Upper lobe of left lung (tissue), 6 donors: ENCODE data around the gene TES. TPM values are rescaled to one million over a fixed set of nuclear protein-coding genes. Genes with fewer than 3 reads are reported as not detected.

Source experiments
- ATAC-seq, 2 donors: fragments of 200-7000 bp; cut with Tn5 transposase; one replicate each; pipeline ENCODE4 v1.9.1; 2022; ENCODE audit warnings: mild to moderate bottlenecking in 2 of 2, moderate library complexity in 2 of 2; ENCODE audit not compliant: low FRiP score in 2 of 2
- DNase-seq, 2 donors: peaks; one replicate each; pipeline ENCODE4 v3.0.0-alpha.2; 2019 to 2020
- H3K27ac ChIP-seq, 4 donors: fragments of 200-600 bp; sonication (generic); one replicate each; pipeline ENCODE4 v1.5.1; 2016 to 2019
- H3K27me3 ChIP-seq, 4 donors: fragments of 200-600 bp; sonication (generic); one replicate each; pipeline ENCODE4 v1.5.1; 2017 to 2019
- H3K36me3 ChIP-seq, 4 donors: fragments of 200-600 bp; sonication (generic); one replicate each; pipeline ENCODE4 v1.5.1; 2016 to 2019
- H3K4me1 ChIP-seq, 4 donors: fragments of 200-600 bp; sonication (generic); one replicate each; pipeline ENCODE4 v1.5.1; 2018 to 2019
- H3K4me3 ChIP-seq, 4 donors: fragments of 200-600 bp; sonication (generic); one replicate each; pipeline ENCODE4 v1.5.1; 2017 to 2019; ENCODE audit warnings: mild to moderate bottlenecking in 2 of 4, moderate library complexity in 1 of 4
- H3K9me3 ChIP-seq, 4 donors: fragments of 200-600 bp; sonication (generic); one replicate each; pipeline ENCODE4 v1.5.1; 2018 to 2019
- EP300 ChIP-seq, 4 donors: sonication (generic); formaldehyde crosslinking; IDR thresholded peaks; one replicate each; pipeline ENCODE4 v1.5.1; 2017; ENCODE audit warnings: antibody characterized with exemption in 4 of 4, control low read depth in 2 of 4
- POLR2A ChIP-seq, 4 donors: fragments of 450-650 bp; IDR thresholded peaks; one replicate each; pipeline ENCODE4 v1.5.1; 2016 to 2017; ENCODE audit warnings: antibody characterized with exemption in 4 of 4, mild to moderate bottlenecking in 2 of 4
- POLR2AphosphoS5 ChIP-seq, 2 donors: sonication (generic); formaldehyde crosslinking; IDR thresholded peaks; one replicate each; pipeline ENCODE4 v1.5.1; 2017; ENCODE audit warnings: antibody characterized with exemption in 2 of 2
- WGBS, 2 donors: methylation state at CpG; one replicate each; pipeline ENCODE4 v1.1.5; 2017 to 2018; 5-methylcytosine and 5-hydroxymethylcytosine counted together
- total RNA-seq, 6 donors: library from RNA; depleted of rRNA in 4 of 6; stranded (reverse); fragments of >200 nt in 4 of 6; gene quantifications; one replicate each; pipeline versions ENCODE4 v1.1.0 to v1.2.1, GENCODE V29; 2016 to 2021
- TF ChIP-seq, protein P1 (sequence below), 6 experiments: fragments of 450-650 bp in 4 of 6; fragments of 200-600 bp in 2 of 6; sonication (generic) in 2 of 6; IDR thresholded peaks; one replicate each; pipeline ENCODE4 v1.5.1; 2016 to 2019; ENCODE audit warnings: antibody characterized with exemption in 6 of 6
- donor health status: DM: no; HTN: no; CAD: no; lungs with moderate emphysema.
- donor health status: DM: no; HTN: yes; CAD: no; lungs with severe emphysema.

Gene TES
- total RNA-seq, 6 donors from 2014 or later, result 58.0 to 159 (median 87.1) TPM

DNA sequence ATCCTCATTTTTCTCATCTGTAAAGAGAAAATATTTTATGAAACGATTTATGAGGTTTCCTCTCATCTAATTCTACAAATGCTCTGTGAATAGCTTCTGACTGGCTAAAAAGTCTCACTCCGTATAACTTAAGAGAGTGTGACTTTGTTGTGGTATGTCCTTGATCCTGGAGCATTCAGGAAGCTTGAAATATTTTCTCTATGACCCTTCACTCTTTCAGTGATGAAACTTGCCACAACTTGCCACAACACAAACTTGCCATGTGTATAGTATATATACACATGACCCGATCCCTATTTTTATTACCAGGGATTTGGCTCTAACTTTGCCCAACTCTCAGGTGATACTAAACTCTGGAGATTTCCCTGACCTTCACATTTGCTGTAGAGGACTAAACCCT, 74.1 kb downstream of the TES start:
- Histone ChIP-seq H3K36me3 (no peaks in the 10 kb centered on the region), H3K27me3 (no peaks in the 10 kb centered on the region), H3K4me3 (no peak overlapping the region), H3K9me3 (no peaks in the 10 kb centered on the region), H3K27ac (peak overlapping the region; percentile 15 to 67 (median 40)), H3K4me1 (peaks cover 0 to 6% (median 0%) of the 10 kb centered on the region in 4 donors)
- no peak for DNase-seq
- ATAC-seq, result peak in 1 of 2 donors; percentile 62
- TF ChIP-seq, protein P1, sequence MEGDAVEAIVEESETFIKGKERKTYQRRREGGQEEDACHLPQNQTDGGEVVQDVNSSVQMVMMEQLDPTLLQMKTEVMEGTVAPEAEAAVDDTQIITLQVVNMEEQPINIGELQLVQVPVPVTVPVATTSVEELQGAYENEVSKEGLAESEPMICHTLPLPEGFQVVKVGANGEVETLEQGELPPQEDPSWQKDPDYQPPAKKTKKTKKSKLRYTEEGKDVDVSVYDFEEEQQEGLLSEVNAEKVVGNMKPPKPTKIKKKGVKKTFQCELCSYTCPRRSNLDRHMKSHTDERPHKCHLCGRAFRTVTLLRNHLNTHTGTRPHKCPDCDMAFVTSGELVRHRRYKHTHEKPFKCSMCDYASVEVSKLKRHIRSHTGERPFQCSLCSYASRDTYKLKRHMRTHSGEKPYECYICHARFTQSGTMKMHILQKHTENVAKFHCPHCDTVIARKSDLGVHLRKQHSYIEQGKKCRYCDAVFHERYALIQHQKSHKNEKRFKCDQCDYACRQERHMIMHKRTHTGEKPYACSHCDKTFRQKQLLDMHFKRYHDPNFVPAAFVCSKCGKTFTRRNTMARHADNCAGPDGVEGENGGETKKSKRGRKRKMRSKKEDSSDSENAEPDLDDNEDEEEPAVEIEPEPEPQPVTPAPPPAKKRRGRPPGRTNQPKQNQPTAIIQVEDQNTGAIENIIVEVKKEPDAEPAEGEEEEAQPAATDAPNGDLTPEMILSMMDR (IDR thresholded peaks at IDR 0.05), result no peak
- no peak for TF ChIP-seq POLR2AphosphoS5 (IDR thresholded peaks at IDR 0.05)
- TF ChIP-seq POLR2A (IDR thresholded peaks at IDR 0.05), result no peak
- TF ChIP-seq EP300 (IDR thresholded peaks at IDR 0.05), result no peak
- 61 to 76% methylated on average over 3 of the region's 3 CpGs for WGBS, 2 donors

DNA sequence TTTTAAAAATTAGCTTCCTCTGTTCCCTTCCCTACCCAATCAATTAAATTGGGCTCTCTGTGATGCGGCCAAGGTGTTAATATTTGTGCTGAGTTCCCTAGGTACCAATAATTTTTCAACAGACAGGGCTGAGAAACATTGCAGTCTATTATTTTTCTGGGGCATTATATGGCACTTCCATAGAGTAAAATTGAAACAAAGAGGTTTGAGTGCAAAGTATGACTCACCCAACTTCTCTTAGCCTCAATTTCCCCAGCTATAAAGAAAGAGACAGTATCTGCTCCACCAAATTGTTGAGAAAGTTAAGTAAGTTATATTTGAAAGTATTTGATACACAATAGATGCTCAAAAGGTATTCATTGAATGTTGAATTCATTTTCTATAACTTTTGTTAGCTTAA, 74.9 kb downstream of the TES start:
- Histone ChIP-seq H3K27me3 (no peaks in the 10 kb centered on the region), H3K27ac (no peak overlapping the region), H3K4me3 (no peak overlapping the region), H3K4me1 (peaks cover 0 to 6% (median 0%) of the 10 kb centered on the region in 4 donors), H3K9me3 (no peaks in the 10 kb centered on the region), H3K36me3 (no peaks in the 10 kb centered on the region)
- TF ChIP-seq POLR2AphosphoS5 (IDR thresholded peaks at IDR 0.05), result no peak
- TF ChIP-seq POLR2A (IDR thresholded peaks at IDR 0.05), result no peak
- TF ChIP-seq EP300 (IDR thresholded peaks at IDR 0.05), result no peak
- TF ChIP-seq, protein P1 (IDR thresholded peaks at IDR 0.05), result no peak
- ATAC-seq, result no peak
- WGBS, 2 donors, result 93 to 96% methylated on average over 1 of the region's 1 CpG
- no peak for DNase-seq

DNA sequence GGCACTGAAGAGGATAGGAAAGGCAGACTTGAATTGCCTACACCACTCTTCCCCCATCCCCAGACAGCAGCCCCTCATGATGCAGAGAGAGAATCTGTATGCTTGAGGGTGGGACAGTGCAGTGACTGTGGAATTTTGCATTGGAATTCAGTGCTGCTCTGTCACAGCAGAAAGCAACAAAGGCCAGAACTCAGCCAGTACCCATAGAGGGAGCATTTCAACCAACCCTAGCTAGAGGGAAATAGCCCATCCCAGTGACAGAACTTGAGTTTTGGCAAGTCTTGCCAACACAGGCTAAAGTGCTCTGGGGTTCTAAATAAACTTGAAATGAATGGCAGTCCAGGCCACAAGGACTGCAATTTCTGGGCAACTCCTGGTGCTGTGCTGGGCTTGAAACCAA, 80.4 kb downstream of the TES start:
- no peaks in the 10 kb centered on the region for H3K36me3 ChIP-seq
- no peak overlapping the region for H3K4me3 ChIP-seq
- TF ChIP-seq, protein P1 (IDR thresholded peaks at IDR 0.05), result no peak
- peaks cover 0 to 3% (median 1%) of the 10 kb centered on the region in 4 donors for H3K9me3 ChIP-seq
- no peak for DNase-seq
- no peak overlapping the region for H3K27ac ChIP-seq
- peaks cover 0 to 6% (median 0%) of the 10 kb centered on the region in 4 donors for H3K4me1 ChIP-seq
- no peak for ATAC-seq
- no peaks in the 10 kb centered on the region for H3K27me3 ChIP-seq

DNA sequence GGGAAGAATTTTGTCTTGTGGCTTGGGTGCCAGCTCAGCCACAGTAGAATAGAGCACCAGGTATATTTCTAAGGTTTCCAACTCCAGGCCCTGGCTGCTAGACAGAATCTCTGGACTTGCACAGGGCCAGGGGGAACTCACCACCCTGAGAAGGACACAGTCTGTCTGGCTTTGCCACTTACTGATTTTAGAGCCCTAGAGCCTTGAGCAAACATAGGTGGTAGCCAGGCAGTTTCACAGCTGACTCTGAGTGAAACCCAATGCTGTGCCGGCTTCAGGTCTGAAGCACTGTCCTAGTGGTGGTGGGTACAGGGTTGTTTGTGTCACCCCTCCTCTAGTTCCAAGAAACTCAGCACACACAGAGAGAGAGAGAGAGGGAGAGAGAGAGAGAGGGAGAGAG, 81.6 kb downstream of the TES start:
- Histone ChIP-seq H3K36me3 (no peaks in the 10 kb centered on the region), H3K9me3 (peaks cover 0 to 3% (median 1%) of the 10 kb centered on the region in 4 donors), H3K27ac (peak overlapping the region in 1 of 4 donors; percentile 23), H3K4me1 (peaks cover 0 to 6% (median 0%) of the 10 kb centered on the region in 4 donors), H3K27me3 (no peaks in the 10 kb centered on the region), H3K4me3 (no peak overlapping the region)
- 44 to 70% methylated on average over 1 of the region's 1 CpG for WGBS, 2 donors
- TF ChIP-seq POLR2A (IDR thresholded peaks at IDR 0.05), result no peak
- TF ChIP-seq, protein P1 (IDR thresholded peaks at IDR 0.05), result no peak
- no peak for TF ChIP-seq EP300 (IDR thresholded peaks at IDR 0.05)
- TF ChIP-seq POLR2AphosphoS5 (IDR thresholded peaks at IDR 0.05), result no peak
- DNase-seq, result peak in 1 of 2 donors; percentile 27
- peak in 1 of 2 donors; percentile 59 for ATAC-seq

DNA sequence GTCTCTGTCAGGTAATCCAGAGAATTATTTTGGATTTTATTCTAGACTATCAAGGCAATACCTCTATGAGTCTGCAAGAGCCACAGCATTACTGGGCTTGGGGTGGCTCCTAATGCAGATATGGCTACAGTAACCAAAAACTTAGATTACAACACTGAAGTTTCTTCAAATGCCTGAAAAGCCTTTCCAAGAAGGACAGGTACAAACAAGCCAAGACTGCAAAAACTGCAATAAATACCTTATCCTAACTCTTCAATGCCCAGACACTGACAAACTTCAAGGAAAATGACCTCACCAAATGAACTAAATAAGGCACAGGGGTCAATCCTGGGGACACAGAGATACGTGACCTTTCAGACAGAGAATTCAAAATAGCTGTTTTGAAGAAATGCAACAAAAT, 82.0 kb downstream of the TES start:
- peaks cover 0 to 6% (median 0%) of the 10 kb centered on the region in 4 donors for H3K4me1 ChIP-seq
- no peaks in the 10 kb centered on the region for H3K36me3 ChIP-seq
- no peak overlapping the region for H3K4me3 ChIP-seq
- ATAC-seq, result no peak
- WGBS, 2 donors, result 93 to 95% methylated on average over 1 of the region's 1 CpG
- H3K27me3 ChIP-seq, result no peaks in the 10 kb centered on the region
- DNase-seq, result no peak
- peaks cover 0 to 3% (median 1%) of the 10 kb centered on the region in 4 donors for H3K9me3 ChIP-seq
- no peak for TF ChIP-seq POLR2AphosphoS5 (IDR thresholded peaks at IDR 0.05)
- TF ChIP-seq, protein P1 (IDR thresholded peaks at IDR 0.05), result no peak
- TF ChIP-seq EP300 (IDR thresholded peaks at IDR 0.05), result no peak
- TF ChIP-seq POLR2A (IDR thresholded peaks at IDR 0.05), result no peak
- H3K27ac ChIP-seq, result no peak overlapping the region
